ENCODE results near the gene SPRY2.
"Not testable (repeated sequence)": the region's sequence is repeated elsewhere in the genome, so short reads cannot be mapped to it uniquely, and the experiment has no call there.

The SPRY2 gene, protein sequence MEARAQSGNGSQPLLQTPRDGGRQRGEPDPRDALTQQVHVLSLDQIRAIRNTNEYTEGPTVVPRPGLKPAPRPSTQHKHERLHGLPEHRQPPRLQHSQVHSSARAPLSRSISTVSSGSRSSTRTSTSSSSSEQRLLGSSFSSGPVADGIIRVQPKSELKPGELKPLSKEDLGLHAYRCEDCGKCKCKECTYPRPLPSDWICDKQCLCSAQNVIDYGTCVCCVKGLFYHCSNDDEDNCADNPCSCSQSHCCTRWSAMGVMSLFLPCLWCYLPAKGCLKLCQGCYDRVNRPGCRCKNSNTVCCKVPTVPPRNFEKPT

DNA sequence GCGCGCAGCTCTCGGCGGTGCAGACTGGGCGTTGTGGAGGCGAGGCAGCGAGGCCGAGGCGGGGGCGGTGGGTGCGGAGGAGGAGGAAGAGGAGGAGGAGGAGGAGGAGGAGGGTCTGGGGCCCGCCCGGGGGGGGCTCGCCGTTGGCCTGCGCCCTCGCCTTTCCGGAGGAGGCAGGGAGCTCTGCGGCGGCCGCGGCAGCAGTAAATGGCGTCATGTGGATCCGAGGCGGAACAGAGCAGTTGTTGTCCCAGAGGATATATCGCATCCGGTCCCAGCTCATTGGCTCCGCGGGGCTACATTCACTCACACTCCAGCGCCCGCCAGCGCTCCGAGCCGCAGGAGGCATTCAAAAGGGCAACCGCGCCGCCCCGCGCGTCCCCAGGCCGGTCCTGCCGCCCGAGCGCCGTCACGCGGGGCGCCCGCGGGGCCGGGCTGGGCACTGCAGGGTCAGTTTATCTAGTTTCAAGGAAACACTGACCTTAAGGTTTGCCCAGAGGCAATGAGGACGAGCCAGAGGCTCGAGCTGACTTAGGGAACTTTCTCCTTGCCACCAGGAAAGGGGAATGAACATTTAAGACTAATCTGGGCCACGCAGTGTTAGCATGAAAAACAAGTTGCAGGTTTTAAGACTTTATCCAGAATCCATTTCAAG, at the start of gene SPRY2:
SPRY2 (minus strand) TSS at position 26 of the 655 bp plus-strand sequence. CDS start 3,421 bp downstream, outside the sequence.
- DNase-seq = peak; percentile 87

- no peak for DNase-seq
These were observed 49.4 kb upstream of the SPRY2 start for GRCh38 chr13:80390338-80390737.

DNA sequence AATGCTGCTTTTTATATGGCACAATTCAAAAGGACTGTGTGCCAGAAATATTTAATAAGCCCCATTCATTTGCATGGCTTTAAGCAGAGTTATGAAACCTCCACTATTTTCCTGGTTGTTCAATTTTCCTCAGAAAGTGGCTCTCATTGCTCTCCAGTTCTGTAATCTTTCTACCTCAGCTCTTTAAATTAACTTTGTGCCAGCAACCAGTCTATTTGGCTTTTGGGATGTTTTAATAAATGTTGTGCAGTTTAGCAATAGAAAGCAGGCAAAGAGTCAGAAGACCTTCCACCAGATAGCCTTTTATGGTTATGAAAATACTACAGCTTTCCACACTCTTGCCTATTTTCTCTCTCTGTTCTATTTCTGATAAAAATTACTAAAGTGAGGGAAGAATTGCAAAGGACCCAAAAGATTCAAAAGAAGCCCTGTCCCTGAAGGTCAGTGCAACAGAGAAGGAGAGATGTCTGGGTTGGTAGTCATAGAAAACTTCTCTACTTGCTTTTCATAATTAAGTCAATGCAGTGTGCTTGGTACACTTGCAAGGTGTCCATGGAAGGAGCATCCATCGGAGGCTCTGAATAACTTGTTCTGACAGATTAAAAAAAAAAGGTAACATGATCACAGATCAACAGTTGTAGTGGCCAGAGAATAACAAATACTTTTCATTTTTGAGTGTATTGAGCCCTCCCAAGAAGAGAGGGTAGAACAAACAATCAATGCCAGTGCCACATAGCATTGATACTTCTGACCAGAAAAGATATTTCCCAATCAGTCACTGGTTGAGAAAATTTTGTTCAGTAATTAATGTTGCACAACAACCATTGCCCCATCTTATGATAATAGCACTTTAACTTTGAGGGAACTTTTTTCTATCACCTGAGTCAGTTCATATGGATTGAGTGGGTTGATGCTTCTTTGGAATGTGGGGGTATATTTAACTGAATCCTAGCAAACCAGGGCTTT, 48.4 kb upstream of the SPRY2 start:
- DNase-seq = no peak

GRCh38 chr13:80388506-80388905, 47.6 kb upstream of the SPRY2 start:
- no peak for DNase-seq

DNA sequence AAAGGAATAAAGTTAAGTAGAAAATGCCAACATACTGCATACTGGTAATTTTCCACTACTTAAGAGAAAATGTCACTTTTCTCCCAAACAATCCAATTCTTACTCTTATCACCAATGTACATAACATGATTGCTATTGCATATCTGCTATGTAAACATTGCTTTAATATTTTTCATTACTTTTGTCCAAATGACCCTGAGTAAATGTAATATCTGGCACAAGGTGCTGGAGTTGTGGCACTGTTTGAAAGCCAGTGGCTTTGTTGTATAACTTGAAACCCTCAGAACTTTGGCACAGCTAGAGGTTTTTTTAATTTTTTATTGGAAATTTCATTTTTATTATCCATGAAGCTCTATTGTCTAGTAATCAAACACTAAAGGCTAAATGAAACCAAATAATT, 45.7 kb upstream of the SPRY2 start:
- no peak for DNase-seq

- DNase-seq = no peak
These were observed 45.1 kb upstream of the SPRY2 start for GRCh38 chr13:80386002-80386401.

- no peak for DNase-seq
These were observed 41.6 kb upstream of the SPRY2 start for GRCh38 chr13:80382576-80382975.

GRCh38 chr13:80379245-80379644, 38.3 kb upstream of the SPRY2 start:
- no peak for DNase-seq

GRCh38 chr13:80376554-80376953, 35.6 kb upstream of the SPRY2 start:
- DNase-seq = no peak

DNA sequence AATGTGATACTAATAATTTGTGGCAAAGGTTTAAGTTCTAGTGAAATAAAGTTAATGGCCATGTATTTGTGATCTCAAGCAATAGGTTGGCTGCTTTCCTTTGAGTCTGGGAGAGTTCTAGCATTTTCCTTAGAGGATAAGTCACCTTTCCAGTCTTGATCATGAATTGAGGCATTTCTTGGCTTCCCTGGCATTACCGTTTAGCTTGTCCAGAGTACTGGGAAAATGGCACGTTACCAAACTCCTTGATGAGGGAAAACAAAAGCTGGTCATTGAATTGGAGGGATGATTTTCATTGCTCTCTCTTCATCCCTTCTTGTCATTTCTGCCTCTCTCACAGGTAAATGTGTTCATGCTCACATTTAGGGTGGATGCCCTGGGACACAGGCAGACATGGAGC, 34.0 kb upstream of the SPRY2 start:
- DNase-seq = no peak

GRCh38 chr13:80374444-80374843, 33.5 kb upstream of the SPRY2 start:
- DNase-seq = no peak

- no peak for DNase-seq
These were observed 31.0 kb upstream of the SPRY2 start for GRCh38 chr13:80371840-80372509.

DNA sequence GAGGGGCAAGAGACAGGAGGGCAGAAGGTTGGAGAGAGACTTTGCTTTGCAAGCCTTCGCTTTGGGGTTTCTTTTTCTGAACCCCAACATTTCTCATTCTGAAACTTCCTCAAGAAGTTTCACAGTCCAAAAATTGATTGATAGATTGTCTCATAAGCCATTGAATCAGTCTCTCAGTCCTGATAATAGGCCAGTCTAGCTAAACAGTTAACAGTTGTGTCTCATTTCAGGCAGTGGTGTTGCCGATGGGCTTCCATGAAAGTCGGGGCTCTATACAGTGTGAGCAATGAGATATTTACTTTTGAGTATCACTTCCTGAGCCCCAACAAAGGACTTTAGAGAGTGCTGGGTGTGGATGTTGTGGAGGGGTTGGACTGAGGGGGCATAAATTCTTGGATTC, 26.5 kb upstream of the SPRY2 start:
- no peak for DNase-seq

GRCh38 chr13:80363890-80364503, 23.1 kb upstream of the SPRY2 start:
- DNase-seq = peak; percentile 30

GRCh38 chr13:80362481-80362880, 21.6 kb upstream of the SPRY2 start:
- DNase-seq = no peak

GRCh38 chr13:80361883-80362327, 21.0 kb upstream of the SPRY2 start:
- DNase-seq = no peak

DNA sequence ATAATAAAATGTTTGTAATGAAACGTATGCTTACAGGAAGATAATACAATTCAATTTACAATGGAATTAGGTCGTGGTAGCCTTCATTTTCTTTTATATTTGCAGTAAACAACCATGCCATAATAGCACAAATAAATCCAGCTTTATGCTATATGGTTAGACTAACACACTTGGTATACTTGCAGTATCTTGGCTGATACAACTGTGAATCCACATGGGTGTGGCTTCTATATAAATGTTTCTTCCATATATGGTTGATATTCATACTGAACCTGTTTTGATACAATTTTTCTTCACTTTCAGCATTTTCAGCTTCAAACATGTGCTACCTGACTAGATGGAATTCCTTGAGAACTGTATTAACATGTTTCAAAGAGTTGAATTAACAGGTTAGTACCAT, 20.4 kb upstream of the SPRY2 start:
- no peak for DNase-seq

- DNase-seq = no peak
These were observed 19.5 kb upstream of the SPRY2 start for GRCh38 chr13:80360453-80360800.

DNA sequence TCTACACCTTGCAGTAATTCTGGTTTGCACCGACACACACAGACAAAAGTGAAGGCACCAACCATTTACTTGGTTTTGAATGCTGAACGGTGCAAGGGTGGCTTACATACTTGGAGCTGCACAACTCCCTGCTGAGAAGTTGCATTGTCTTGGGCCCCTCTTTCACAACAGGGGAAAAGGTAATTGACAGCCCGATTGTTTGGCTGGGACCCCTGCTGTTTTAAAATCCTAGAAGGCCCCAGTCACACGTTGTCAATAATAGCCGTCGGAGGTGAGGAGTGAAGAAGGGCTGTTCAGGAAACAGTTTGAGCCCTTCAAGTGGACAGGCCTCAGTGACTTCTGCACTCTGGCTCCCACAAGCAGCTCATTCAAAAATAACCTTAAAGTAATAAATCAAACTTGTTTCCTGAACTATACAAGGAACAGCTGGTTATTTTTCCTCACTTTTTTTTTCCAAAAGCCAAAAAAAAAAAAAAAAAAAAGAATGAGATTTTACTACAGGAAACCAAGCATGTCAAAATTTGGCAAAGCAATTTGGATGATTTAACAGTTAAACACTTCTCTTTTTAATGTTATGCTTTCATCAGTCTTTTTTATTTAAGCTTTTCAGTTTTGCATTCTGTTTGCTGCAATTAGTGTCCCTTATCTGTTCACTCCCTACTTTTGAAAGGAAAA, 19.0 kb upstream of the SPRY2 start:
- DNase-seq = no peak

DNA sequence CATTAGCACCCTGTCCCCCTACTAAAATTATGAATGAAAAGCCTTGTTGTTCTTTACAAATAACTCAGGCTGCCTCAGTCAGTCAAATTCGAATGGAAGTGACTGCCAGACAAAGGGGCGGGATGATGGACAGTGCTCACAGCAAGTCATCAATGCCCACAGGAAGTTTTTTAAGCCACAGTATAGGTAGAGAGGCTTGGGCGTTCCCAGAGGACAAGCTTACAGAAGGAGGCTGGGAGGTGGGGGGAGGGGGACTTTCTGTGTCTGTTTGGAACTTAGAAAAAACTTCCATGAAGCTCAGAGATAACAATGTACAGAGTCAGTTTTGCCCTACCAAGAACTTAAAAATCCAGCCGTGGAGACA, 18.5 kb upstream of the SPRY2 start:
- DNase-seq = no peak

DNA sequence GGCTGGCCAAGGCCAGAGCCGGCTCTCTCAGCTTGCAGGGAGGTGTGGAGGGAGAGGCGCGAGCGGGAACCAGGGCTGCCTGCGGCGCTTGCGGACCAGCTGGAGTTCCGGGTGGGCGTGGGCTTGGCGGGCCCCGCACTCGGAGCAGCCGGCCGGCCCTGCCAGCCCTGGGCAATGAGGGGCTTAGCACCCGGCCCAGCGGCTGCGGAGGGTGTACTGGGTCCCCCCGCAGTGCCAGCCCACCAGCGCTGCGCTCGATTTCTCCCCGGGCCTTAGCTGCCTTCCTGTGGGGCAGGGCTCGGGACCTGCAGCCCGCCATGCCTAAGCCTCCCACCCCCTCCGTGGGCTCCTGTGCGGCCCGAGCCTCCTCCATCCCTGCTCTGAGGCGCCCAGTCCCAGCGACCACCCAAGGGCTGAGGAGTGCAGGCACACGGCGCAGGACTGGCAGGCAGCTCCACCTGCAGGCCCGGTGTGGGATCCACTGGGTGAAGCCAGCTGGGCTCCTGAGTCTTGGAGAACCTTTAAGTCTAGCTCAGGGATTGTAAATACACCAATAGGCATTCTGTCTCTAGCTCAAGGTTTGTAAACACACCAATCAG, 14.7 kb upstream of the SPRY2 start:
- not testable (repeated sequence) for DNase-seq

DNA sequence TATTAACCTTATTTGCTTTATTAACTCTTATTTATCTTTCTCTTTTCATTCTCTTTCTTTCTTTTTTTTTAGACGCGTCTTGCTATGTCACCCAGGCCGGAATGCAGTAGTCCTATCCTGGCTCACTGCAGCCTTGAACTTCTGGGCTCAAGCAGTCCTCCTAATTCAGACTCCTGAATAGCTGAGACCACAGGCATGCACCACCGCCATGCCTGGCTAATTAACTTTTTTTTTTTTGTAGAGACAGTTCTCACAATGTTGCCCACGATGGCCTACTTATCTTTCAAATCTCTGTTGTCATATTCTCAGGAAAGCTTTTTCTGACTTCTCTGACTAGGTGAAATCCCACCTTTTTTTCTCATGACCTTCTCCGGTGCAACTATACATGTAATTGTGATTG, 7.8 kb upstream of the SPRY2 start:
- DNase-seq = no peak

Data from NCI-H1694 (cell line).